ENCODE results near the gene RASSF5. TPM values are rescaled to one million over a fixed set of nuclear protein-coding genes. Genes with fewer than 3 reads are reported as not detected.

RASSF5 gene
- total and polyA plus RNA-seq, 2 experiments from 2014 or later: 0.48 to 4.4 TPM

DNA sequence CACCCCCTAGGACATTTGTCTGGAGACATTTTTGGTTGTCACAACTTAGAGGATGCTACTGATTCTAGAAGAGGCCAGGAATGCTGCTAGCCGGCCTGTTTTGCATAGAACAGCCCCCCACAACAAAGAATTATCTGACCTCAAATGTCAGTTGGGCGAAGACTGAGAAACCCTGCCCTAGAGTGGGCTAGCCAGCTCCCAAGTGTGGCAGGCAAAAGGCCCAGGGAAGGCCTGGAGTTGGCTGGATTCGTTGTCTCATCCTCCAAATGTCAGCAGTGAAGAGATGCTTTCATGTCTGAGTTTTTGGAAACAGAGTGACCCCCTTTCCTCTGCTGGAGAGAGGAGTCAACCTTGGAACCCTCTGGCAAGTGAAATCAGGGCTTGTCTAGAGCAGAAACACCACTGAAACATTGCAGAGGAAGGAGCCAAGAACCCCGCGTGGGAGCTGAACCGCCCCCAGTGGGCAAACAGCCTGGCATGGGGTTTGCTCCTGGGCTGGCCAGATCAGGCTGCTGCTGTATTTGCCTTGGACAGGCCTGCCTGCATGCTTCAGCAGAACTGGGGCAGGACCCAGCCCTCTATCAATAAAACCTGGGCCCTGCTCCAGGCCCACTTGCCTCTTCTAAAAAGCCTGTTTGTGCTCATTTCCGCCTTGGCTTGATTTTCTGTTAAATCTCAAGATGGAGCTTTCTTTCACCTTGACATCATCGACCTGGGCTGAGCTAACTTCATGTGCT, 32.9 kb downstream of the RASSF5 start:
- Histone ChIP-seq H3K4me3 (no peak overlapping the region), H3F3A (replicated peaks; ENCODE audit: low read depth) (no peaks in the 10 kb centered on the region), H3K36me3 (ENCODE audit: insufficient read depth) (no peaks in the 10 kb centered on the region), H3K9me2 (ENCODE audit: insufficient read depth) (no peaks in the 10 kb centered on the region), H3K79me2 (replicated peaks; ENCODE audit: insufficient read depth) (no peaks in the 10 kb centered on the region), H2AFZ (no peak overlapping the region), H3K27ac (ENCODE audit: low read depth) (no peak overlapping the region), H3K4me1 (ENCODE audit: insufficient read depth) (peaks cover 3% of the 10 kb centered on the region; the same call in 1 of the 2 replicates), H4K20me1 (replicated peaks; ENCODE audit: insufficient read depth) (no peaks in the 10 kb centered on the region), H3K4me2 (no peak overlapping the region), H3K27me3 (ENCODE audit: insufficient read depth) (no peaks in the 10 kb centered on the region)
- H3K4me3 Mint-ChIP-seq: no peak overlapping the region
- no peaks in the 10 kb centered on the region for H3K9me3 Mint-ChIP-seq
- H3K36me3 Mint-ChIP-seq (ENCODE audit: low read depth): no peaks in the 10 kb centered on the region
- no peak overlapping the region for H3K27ac Mint-ChIP-seq
- TF ChIP-seq STAT1 (IDR thresholded peaks at IDR 0.05; ENCODE audit: unreplicated experiment) (no peak), ZNF331 (CRISPR knock-in tag; IDR thresholded peaks at IDR 0.05; ENCODE audit: low read depth) (no peak), NANOG (IDR thresholded peaks at IDR 0.05; ENCODE audit: borderline replicate concordance) (no peak), CREB1 (CRISPR knock-in tag; IDR thresholded peaks at IDR 0.05; ENCODE audit: low read depth) (no peak), ZNF114 (CRISPR knock-in tag; IDR thresholded peaks at IDR 0.05) (no peak), JUNB (IDR thresholded peaks at IDR 0.05; ENCODE audit: unreplicated experiment) (no peak), EZH2phosphoT487 (IDR thresholded peaks at IDR 0.05; ENCODE audit: unreplicated experiment) (no peak), POLR2AphosphoS5 (IDR thresholded peaks at IDR 0.05; ENCODE audit: low read depth) (no peak), EZH2 (IDR thresholded peaks at IDR 0.05; ENCODE audit: low read depth, unreplicated experiment) (no peak)
- TF ChIP-seq, protein P1, sequence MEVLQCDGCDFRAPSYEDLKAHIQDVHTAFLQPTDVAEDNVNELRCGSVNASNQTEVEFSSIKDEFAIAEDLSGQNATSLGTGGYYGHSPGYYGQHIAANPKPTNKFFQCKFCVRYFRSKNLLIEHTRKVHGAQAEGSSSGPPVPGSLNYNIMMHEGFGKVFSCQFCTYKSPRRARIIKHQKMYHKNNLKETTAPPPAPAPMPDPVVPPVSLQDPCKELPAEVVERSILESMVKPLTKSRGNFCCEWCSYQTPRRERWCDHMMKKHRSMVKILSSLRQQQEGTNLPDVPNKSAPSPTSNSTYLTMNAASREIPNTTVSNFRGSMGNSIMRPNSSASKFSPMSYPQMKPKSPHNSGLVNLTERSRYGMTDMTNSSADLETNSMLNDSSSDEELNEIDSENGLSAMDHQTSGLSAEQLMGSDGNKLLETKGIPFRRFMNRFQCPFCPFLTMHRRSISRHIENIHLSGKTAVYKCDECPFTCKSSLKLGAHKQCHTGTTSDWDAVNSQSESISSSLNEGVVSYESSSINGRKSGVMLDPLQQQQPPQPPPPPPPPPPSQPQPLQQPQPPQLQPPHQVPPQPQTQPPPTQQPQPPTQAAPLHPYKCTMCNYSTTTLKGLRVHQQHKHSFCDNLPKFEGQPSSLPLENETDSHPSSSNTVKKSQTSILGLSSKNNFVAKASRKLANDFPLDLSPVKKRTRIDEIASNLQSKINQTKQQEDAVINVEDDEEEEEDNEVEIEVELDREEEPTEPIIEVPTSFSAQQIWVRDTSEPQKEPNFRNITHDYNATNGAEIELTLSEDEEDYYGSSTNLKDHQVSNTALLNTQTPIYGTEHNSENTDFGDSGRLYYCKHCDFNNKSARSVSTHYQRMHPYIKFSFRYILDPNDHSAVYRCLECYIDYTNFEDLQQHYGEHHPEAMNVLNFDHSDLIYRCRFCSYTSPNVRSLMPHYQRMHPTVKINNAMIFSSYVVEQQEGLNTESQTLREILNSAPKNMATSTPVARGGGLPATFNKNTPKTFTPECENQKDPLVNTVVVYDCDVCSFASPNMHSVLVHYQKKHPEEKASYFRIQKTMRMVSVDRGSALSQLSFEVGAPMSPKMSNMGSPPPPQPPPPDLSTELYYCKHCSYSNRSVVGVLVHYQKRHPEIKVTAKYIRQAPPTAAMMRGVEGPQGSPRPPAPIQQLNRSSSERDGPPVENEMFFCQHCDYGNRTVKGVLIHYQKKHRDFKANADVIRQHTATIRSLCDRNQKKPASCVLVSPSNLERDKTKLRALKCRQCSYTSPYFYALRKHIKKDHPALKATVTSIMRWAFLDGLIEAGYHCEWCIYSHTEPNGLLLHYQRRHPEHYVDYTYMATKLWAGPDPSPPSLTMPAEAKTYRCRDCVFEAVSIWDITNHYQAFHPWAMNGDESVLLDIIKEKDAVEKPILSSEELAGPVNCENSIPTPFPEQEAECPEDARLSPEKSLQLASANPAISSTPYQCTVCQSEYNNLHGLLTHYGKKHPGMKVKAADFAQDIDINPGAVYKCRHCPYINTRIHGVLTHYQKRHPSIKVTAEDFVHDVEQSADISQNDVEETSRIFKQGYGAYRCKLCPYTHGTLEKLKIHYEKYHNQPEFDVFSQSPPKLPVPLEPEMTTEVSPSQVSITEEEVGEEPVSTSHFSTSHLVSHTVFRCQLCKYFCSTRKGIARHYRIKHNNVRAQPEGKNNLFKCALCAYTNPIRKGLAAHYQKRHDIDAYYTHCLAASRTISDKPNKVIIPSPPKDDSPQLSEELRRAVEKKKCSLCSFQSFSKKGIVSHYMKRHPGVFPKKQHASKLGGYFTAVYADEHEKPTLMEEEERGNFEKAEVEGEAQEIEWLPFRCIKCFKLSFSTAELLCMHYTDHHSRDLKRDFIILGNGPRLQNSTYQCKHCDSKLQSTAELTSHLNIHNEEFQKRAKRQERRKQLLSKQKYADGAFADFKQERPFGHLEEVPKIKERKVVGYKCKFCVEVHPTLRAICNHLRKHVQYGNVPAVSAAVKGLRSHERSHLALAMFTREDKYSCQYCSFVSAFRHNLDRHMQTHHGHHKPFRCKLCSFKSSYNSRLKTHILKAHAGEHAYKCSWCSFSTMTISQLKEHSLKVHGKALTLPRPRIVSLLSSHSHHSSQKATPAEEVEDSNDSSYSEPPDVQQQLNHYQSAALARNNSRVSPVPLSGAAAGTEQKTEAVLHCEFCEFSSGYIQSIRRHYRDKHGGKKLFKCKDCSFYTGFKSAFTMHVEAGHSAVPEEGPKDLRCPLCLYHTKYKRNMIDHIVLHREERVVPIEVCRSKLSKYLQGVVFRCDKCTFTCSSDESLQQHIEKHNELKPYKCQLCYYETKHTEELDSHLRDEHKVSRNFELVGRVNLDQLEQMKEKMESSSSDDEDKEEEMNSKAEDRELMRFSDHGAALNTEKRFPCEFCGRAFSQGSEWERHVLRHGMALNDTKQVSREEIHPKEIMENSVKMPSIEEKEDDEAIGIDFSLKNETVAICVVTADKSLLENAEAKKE (CRISPR knock-in tag; IDR thresholded peaks at IDR 0.05): no peak
- TF ChIP-seq, protein P2, sequence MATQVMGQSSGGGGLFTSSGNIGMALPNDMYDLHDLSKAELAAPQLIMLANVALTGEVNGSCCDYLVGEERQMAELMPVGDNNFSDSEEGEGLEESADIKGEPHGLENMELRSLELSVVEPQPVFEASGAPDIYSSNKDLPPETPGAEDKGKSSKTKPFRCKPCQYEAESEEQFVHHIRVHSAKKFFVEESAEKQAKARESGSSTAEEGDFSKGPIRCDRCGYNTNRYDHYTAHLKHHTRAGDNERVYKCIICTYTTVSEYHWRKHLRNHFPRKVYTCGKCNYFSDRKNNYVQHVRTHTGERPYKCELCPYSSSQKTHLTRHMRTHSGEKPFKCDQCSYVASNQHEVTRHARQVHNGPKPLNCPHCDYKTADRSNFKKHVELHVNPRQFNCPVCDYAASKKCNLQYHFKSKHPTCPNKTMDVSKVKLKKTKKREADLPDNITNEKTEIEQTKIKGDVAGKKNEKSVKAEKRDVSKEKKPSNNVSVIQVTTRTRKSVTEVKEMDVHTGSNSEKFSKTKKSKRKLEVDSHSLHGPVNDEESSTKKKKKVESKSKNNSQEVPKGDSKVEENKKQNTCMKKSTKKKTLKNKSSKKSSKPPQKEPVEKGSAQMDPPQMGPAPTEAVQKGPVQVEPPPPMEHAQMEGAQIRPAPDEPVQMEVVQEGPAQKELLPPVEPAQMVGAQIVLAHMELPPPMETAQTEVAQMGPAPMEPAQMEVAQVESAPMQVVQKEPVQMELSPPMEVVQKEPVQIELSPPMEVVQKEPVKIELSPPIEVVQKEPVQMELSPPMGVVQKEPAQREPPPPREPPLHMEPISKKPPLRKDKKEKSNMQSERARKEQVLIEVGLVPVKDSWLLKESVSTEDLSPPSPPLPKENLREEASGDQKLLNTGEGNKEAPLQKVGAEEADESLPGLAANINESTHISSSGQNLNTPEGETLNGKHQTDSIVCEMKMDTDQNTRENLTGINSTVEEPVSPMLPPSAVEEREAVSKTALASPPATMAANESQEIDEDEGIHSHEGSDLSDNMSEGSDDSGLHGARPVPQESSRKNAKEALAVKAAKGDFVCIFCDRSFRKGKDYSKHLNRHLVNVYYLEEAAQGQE (IDR thresholded peaks at IDR 0.05; ENCODE audit: unreplicated experiment): no peak
- TF ChIP-seq, protein P3, sequence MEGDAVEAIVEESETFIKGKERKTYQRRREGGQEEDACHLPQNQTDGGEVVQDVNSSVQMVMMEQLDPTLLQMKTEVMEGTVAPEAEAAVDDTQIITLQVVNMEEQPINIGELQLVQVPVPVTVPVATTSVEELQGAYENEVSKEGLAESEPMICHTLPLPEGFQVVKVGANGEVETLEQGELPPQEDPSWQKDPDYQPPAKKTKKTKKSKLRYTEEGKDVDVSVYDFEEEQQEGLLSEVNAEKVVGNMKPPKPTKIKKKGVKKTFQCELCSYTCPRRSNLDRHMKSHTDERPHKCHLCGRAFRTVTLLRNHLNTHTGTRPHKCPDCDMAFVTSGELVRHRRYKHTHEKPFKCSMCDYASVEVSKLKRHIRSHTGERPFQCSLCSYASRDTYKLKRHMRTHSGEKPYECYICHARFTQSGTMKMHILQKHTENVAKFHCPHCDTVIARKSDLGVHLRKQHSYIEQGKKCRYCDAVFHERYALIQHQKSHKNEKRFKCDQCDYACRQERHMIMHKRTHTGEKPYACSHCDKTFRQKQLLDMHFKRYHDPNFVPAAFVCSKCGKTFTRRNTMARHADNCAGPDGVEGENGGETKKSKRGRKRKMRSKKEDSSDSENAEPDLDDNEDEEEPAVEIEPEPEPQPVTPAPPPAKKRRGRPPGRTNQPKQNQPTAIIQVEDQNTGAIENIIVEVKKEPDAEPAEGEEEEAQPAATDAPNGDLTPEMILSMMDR (conservative IDR thresholded peaks at IDR 0.05; ENCODE audit: low read depth in 2 of 2): no peak
- TF ChIP-seq, protein P4, sequence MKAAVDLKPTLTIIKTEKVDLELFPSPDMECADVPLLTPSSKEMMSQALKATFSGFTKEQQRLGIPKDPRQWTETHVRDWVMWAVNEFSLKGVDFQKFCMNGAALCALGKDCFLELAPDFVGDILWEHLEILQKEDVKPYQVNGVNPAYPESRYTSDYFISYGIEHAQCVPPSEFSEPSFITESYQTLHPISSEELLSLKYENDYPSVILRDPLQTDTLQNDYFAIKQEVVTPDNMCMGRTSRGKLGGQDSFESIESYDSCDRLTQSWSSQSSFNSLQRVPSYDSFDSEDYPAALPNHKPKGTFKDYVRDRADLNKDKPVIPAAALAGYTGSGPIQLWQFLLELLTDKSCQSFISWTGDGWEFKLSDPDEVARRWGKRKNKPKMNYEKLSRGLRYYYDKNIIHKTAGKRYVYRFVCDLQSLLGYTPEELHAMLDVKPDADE (IDR thresholded peaks at IDR 0.05): no peak
- peaks cover 14% of the 10 kb centered on the region for H3K4me1 Mint-ChIP-seq
- H3K27me3 Mint-ChIP-seq (ENCODE audit: insufficient read depth, low read depth, poor library complexity): peaks cover 6% of the 10 kb centered on the region
- DNase-seq (ENCODE audit: low spot score): no peak
- no peak for ATAC-seq
